PC-3 (cell line): ENCODE data around the gene RAMP1. TPM values are rescaled to one million over a fixed set of nuclear protein-coding genes. Genes with fewer than 3 reads are reported as not detected.

Experiments
- ATAC-seq: fragments of 200-7000 bp; cut with Tn5 transposase; 2 replicates; pipeline ENCODE4 v1.9.1; 2020; ENCODE audit warnings: mild to moderate bottlenecking, moderate library complexity
- BruUV-seq: library from RNA; stranded (reverse); fragments of 400-500 nt; replicated peaks from 2 replicates; lab custom pipeline; 2021; lab: Mats Ljungman, UMichigan
- CTCF ChIA-PET: fragments of 300-600 bp; sonication (Branson Sonifier 250); formaldehyde crosslinking; loops from one replicate; lab custom pipeline; 2022; ENCODE audit warnings: antibody characterized with exemption; lab: Charles Lee
- POLR2A ChIA-PET: fragments of 300-600 bp; sonication (Branson Sonifier 250); formaldehyde crosslinking; loops from one replicate; lab custom pipeline; 2022; ENCODE audit warnings: antibody characterized with exemption; ENCODE audit not compliant: unreplicated experiment; lab: Charles Lee
- DNase-seq: peaks from one replicate; pipeline ENCODE4 v3.0.0-alpha.2; 2015
- H2AFZ ChIP-seq: fragments of 300-600 bp; sonication (generic); 2 replicates; pipeline ENCODE4 v1.6.0; 2016; ENCODE audit warnings: antibody characterized with exemption, low read length
- H3F3A ChIP-seq: fragments of 300-600 bp; sonication (generic); one replicate; pipeline ENCODE4 v1.6.0; 2017; ENCODE audit warnings: antibody characterized with exemption, low read length, control low read depth, mild to moderate bottlenecking; ENCODE audit not compliant: unreplicated experiment
- H3K27ac ChIP-seq: fragments of 300-600 bp; sonication (generic); 2 replicates; pipeline ENCODE4 v1.5.1; 2016; ENCODE audit warnings: mild to moderate bottlenecking, low read length
- H3K27me3 ChIP-seq: fragments of 300-600 bp; sonication (generic); 2 replicates; pipeline ENCODE4 v1.6.1; 2016; ENCODE audit warnings: low read length, mixed read lengths
- H3K36me3 ChIP-seq: fragments of 300-600 bp; sonication (generic); 2 replicates; pipeline ENCODE4 v1.6.1; 2016; ENCODE audit warnings: low read depth, mixed run types, low read length, mixed read lengths
- H3K4me1 ChIP-seq: fragments of 300-600 bp; sonication (generic); 2 replicates; pipeline ENCODE4 v1.5.1; 2016; ENCODE audit warnings: low read length; ENCODE audit not compliant: insufficient read depth
- H3K4me2 ChIP-seq: fragments of 300-600 bp; sonication (generic); 2 replicates; pipeline ENCODE4 v1.6.0; 2016; ENCODE audit warnings: low read length
- H3K4me3 ChIP-seq: fragments of 300-600 bp; sonication (generic); 2 replicates; pipeline ENCODE4 v1.5.1; 2016; ENCODE audit warnings: mild to moderate bottlenecking, low read length, mixed read lengths
- H3K79me2 ChIP-seq: fragments of 300-600 bp; sonication (generic); 2 replicates; pipeline ENCODE4 v1.6.1; 2017; ENCODE audit warnings: low read length, mixed read lengths
- H3K9ac ChIP-seq: fragments of 300-600 bp; sonication (generic); 2 replicates; pipeline ENCODE4 v1.6.0; 2016; ENCODE audit warnings: mild to moderate bottlenecking, low read length
- H3K9me2 ChIP-seq: fragments of 300-600 bp; sonication (generic); replicated peaks from 2 replicates; pipeline ENCODE4 v1.6.1; 2016; ENCODE audit warnings: mixed run types, low read length, mixed read lengths
- H3K9me3 ChIP-seq: fragments of 300-600 bp; sonication (generic); 2 replicates; pipeline ENCODE4 v1.6.1; 2016; ENCODE audit warnings: low read length, mixed read lengths
- H4K20me1 ChIP-seq: fragments of 300-600 bp; sonication (generic); 2 replicates; pipeline ENCODE4 v1.6.1; 2016; ENCODE audit warnings: low read length, mixed read lengths
- EZH2 ChIP-seq: fragments of 300-600 bp; sonication (generic); IDR thresholded peaks from one replicate; pipeline ENCODE4 v1.6.1; 2017; ENCODE audit warnings: antibody characterized with exemption, mild to moderate bottlenecking, low read length; ENCODE audit not compliant: unreplicated experiment
- EZH2phosphoT487 ChIP-seq: fragments of 300-600 bp; sonication (generic); IDR thresholded peaks from 2 replicates; pipeline ENCODE4 v1.6.1; 2018; ENCODE audit warnings: mild to moderate bottlenecking, antibody characterized with exemption, low read length, borderline replicate concordance
- intact Hi-C: fragments of 100-400 bp; cut with micrococcal nuclease; formaldehyde crosslinking; loops from 2 replicates; pipeline ENCODE4 v1.9.0; 2023
- total RNA-seq: library from RNA; depleted of rRNA; stranded (reverse); fragments of >200 nt; gene quantifications from 2 replicates; pipeline ENCODE4 v1.2.3, GENCODE V29; 2014
- TF ChIP-seq, protein P1 (sequence below): fragments of 300-600 bp; sonication (generic); conservative IDR thresholded peaks from 2 replicates; pipeline ENCODE4 v1.5.1; 2017; ENCODE audit warnings: antibody characterized with exemption, low read depth, mild to moderate bottlenecking, low read length

The RAMP1 gene
- total RNA-seq, 1 experiment from 2014 or later = 210 TPM

DNA sequence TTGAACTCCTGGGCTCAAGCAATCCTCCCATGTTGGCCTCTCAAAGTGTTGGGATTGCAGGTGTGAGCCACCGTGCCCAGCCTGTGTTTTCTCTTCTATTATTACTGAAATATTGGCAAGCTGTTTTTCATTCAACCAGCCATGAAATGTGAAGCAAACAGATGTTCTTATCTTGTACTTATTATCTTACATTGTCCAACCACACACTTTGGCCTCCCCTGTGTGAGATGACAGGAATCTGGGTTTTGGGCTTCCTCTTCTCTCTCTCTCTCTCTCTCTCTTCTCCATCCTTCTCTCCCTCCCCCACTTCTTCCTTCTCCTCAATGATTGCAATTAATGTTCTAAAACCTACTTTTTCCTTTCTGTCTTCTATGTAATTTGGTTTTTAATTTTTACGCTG, 33.1 kb downstream of the RAMP1 start:
- no peaks in the 10 kb centered on the region for H3K9me3 ChIP-seq
- CTCF ChIA-PET = no interaction called here
- DNase-seq (no peak), ATAC-seq (no peak)
- no peaks in the 10 kb centered on the region for H3K9me2 ChIP-seq
- H2AFZ ChIP-seq = no peak overlapping the region
- H3K79me2 ChIP-seq = no peaks in the 10 kb centered on the region
- no peak overlapping the region for H3K4me2 ChIP-seq
- intact Hi-C loops = no loop called here
- no peaks in the 10 kb centered on the region for H3K27me3 ChIP-seq
- no peak overlapping the region for H3K27ac ChIP-seq
- peaks cover 11% of the 10 kb centered on the region for H3K4me1 ChIP-seq
- BruUV-seq = no TSS peak
- no peaks in the 10 kb centered on the region for H3F3A ChIP-seq
- H3K9ac ChIP-seq = no peak overlapping the region
- H3K36me3 ChIP-seq = peaks cover 2% of the 10 kb centered on the region; the same call in 1 of the 2 replicates
- POLR2A ChIA-PET = no interaction called here
- TF ChIP-seq, protein P1, sequence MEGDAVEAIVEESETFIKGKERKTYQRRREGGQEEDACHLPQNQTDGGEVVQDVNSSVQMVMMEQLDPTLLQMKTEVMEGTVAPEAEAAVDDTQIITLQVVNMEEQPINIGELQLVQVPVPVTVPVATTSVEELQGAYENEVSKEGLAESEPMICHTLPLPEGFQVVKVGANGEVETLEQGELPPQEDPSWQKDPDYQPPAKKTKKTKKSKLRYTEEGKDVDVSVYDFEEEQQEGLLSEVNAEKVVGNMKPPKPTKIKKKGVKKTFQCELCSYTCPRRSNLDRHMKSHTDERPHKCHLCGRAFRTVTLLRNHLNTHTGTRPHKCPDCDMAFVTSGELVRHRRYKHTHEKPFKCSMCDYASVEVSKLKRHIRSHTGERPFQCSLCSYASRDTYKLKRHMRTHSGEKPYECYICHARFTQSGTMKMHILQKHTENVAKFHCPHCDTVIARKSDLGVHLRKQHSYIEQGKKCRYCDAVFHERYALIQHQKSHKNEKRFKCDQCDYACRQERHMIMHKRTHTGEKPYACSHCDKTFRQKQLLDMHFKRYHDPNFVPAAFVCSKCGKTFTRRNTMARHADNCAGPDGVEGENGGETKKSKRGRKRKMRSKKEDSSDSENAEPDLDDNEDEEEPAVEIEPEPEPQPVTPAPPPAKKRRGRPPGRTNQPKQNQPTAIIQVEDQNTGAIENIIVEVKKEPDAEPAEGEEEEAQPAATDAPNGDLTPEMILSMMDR = no peak
- TF ChIP-seq EZH2 = no peak
- TF ChIP-seq EZH2phosphoT487 = no peak
- no peak overlapping the region for H3K4me3 ChIP-seq
- no peaks in the 10 kb centered on the region for H4K20me1 ChIP-seq

DNA sequence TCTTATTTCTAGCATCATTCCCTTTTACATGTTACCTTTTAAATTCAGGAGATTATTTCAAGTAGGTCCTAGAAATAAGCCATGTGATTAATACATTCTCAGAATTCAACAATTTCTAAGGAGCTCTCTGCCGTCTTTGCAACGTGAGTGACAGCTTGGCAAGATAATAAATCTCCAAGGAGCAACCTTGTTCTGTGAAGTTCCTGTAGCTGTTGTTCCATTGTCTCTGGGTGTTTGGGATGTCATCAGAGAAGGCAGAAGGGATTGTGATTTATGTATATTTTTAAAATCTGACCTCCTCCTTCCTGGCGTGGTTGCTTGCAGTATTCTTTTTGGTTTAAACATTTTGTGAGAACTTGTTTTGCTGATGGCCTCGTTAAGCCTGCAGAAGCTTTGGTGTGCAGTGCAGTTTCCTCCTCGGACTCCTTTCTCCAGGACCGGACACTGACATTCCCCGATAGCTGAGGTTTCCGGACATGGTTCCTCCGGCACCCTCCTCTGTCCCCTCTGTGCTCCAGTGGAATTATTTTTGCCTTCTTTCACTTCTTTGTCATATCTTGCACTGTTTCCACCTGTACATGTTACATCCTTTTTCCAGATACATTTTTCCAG, 33.7 kb downstream of the RAMP1 start:
- no peaks in the 10 kb centered on the region for H3F3A ChIP-seq
- no peak overlapping the region for H3K4me3 ChIP-seq
- H3K9me3 ChIP-seq = no peaks in the 10 kb centered on the region
- H3K27ac ChIP-seq = no peak overlapping the region
- H3K27me3 ChIP-seq = no peaks in the 10 kb centered on the region
- no peak overlapping the region for H3K4me2 ChIP-seq
- H3K79me2 ChIP-seq = no peaks in the 10 kb centered on the region
- ChIA-PET CTCF (no interaction called here), POLR2A (no interaction called here)
- H3K4me1 ChIP-seq = peaks cover 5% of the 10 kb centered on the region
- H4K20me1 ChIP-seq = no peaks in the 10 kb centered on the region
- no peak for DNase-seq
- H2AFZ ChIP-seq = no peak overlapping the region
- TF ChIP-seq, protein P1 = no peak
- TF ChIP-seq EZH2 (no peak), EZH2phosphoT487 (no peak)
- intact Hi-C loops = no loop called here
- H3K9me2 ChIP-seq = no peaks in the 10 kb centered on the region
- no peak for ATAC-seq
- no peak overlapping the region for H3K9ac ChIP-seq
- H3K36me3 ChIP-seq = peaks cover 2% of the 10 kb centered on the region; the same call in 1 of the 2 replicates
- no TSS peak for BruUV-seq

DNA sequence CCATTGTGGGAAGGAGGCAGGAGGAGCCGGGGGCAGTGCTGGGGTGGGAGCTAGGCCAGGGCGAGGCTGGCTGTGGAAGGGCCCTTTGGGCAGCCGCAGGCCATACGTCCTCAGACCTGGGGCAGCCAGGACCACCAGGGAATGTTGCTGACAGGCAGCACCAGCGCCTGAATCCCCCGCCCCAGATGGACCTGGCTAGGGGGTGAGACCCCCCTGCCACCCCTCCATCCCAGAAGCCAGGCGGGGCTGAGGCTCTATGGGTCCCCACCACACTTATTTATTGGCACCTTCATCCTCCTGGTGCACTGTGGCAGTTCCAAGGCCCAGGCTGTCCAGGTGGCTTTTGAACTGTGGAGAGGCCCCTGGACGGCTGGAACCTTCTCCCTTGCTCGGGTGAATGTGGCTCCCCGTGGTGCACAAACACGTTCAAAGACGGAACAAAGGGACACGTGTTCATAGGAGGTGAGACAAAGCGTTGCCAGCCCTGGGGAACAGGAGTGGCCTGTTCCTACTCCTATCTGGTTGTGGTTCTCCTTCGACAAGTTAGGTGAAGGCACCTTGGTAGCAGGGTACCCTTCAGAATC, 35.1 kb downstream of the RAMP1 start:
- H3K9ac ChIP-seq = no peak overlapping the region
- H4K20me1 ChIP-seq = no peaks in the 10 kb centered on the region
- ChIA-PET POLR2A (no interaction called here), CTCF (no interaction called here)
- H3K4me1 ChIP-seq = no peaks in the 10 kb centered on the region
- H3K27ac ChIP-seq = no peak overlapping the region
- no peaks in the 10 kb centered on the region for H3K27me3 ChIP-seq
- no peak overlapping the region for H3K4me3 ChIP-seq
- no peaks in the 10 kb centered on the region for H3K79me2 ChIP-seq
- intact Hi-C loops = no loop called here
- H3K9me3 ChIP-seq = no peaks in the 10 kb centered on the region
- H3K9me2 ChIP-seq = no peaks in the 10 kb centered on the region
- no TSS peak for BruUV-seq
- no peak for TF ChIP-seq EZH2phosphoT487
- TF ChIP-seq, protein P1 = no peak
- no peak for TF ChIP-seq EZH2
- no peaks in the 10 kb centered on the region for H3F3A ChIP-seq
- peaks cover 2% of the 10 kb centered on the region; the same call in 1 of the 2 replicates for H3K36me3 ChIP-seq
- no peak overlapping the region for H3K4me2 ChIP-seq
- ATAC-seq (no peak), DNase-seq (no peak)
- no peak overlapping the region for H2AFZ ChIP-seq
